Neural progenitor cell (in vitro differentiated cells): ENCODE measurements around the gene DND1.

ENCODE experiments used
- CTCF ChIP-seq: fragments of 200-600 bp; sonication (generic); IDR thresholded peaks from 2 replicates; pipeline ENCODE4 v1.5.1; 2017; ENCODE audit warnings: antibody characterized with exemption, mild to moderate bottlenecking
- EZH2 ChIP-seq: fragments of 200-600 bp; sonication (generic); IDR thresholded peaks from 2 replicates; pipeline ENCODE4 v1.6.1; 2017; ENCODE audit warnings: antibody characterized with exemption, mild to moderate bottlenecking, moderate library complexity
- EZH2phosphoT487 ChIP-seq: fragments of 200-600 bp; sonication (generic); IDR thresholded peaks from 2 replicates; pipeline ENCODE4 v1.6.1; 2017; ENCODE audit warnings: antibody characterized with exemption

- TF ChIP-seq EZH2phosphoT487 (no peak), CTCF (no peak), EZH2 (no peak)
Measured at GRCh38 chr5:140674211-140674610, 835 bp upstream of the DND1 start.
